HepG2 (cell line): ENCODE measurements around the gene UCN2. TPM values are rescaled to one million over a fixed set of nuclear protein-coding genes. Genes with fewer than 3 reads are reported as not detected.
A peak's percentile ranks its signal among the peaks of the same experiment; 100 is the strongest.

Experiments
- AHR ChIP-seq: IDR thresholded peaks from 2 replicates; pipeline ENCODE4 v1.6.1; 2018; ENCODE audit warnings: missing genetic modification reagents, missing compliant biosample characterization
- DNMT3B ChIP-seq: conservative IDR thresholded peaks from 2 replicates; pipeline ENCODE4 v1.6.1; 2016; ENCODE audit warnings: missing biosample characterization, control low read depth
- HOXA9 ChIP-seq: sonication (generic); formaldehyde crosslinking; IDR thresholded peaks from 2 replicates; pipeline ENCODE4 v1.8.1; 2022; ENCODE audit warnings: missing genetic modification reagents, mild to moderate bottlenecking, moderate library complexity, borderline replicate concordance
- IKZF1 ChIP-seq: fragments of 450-650 bp; IDR thresholded peaks from 2 replicates; pipeline ENCODE4 v1.7.1; 2016
- JUND ChIP-seq: sonication (generic); formaldehyde crosslinking; IDR thresholded peaks from 2 replicates; pipeline ENCODE4 v1.8.0; 2022; ENCODE audit warnings: mild to moderate bottlenecking, missing genetic modification reagents
- KDM1A ChIP-seq: IDR thresholded peaks from 2 replicates; pipeline ENCODE4 v1.6.1; 2016; ENCODE audit warnings: missing compliant biosample characterization
- KMT2A ChIP-seq: sonication (generic); formaldehyde crosslinking; IDR thresholded peaks from 2 replicates; pipeline ENCODE4 v1.4.0; 2020; ENCODE audit warnings: missing genetic modification reagents
- NFIB ChIP-seq: sonication (generic); formaldehyde crosslinking; IDR thresholded peaks from 2 replicates; pipeline ENCODE4 v1.9.0; 2021; ENCODE audit warnings: missing genetic modification reagents, mild to moderate bottlenecking, borderline replicate concordance
- NFRKB ChIP-seq: fragments of 450-650 bp; IDR thresholded peaks from 2 replicates; pipeline ENCODE4 v1.6.1; 2017
- RNF219 ChIP-seq: sonication (generic); formaldehyde crosslinking; IDR thresholded peaks from 2 replicates; pipeline ENCODE4 v1.5.0; 2020; ENCODE audit warnings: mild to moderate bottlenecking, missing genetic modification reagents
- SAP130 ChIP-seq: IDR thresholded peaks from 2 replicates; pipeline ENCODE4 v1.6.1; 2016; ENCODE audit warnings: low read depth
- YEATS4 ChIP-seq: sonication (generic); formaldehyde crosslinking; IDR thresholded peaks from 2 replicates; pipeline ENCODE4 v1.4.0; 2020; ENCODE audit warnings: missing genetic modification reagents, borderline replicate concordance
- ZNF138 ChIP-seq: sonication (generic); formaldehyde crosslinking; IDR thresholded peaks from 2 replicates; pipeline ENCODE4 v1.5.0; 2020; ENCODE audit warnings: mild to moderate bottlenecking, low read depth, missing genetic modification reagents
- ZNF292 ChIP-seq: sonication (generic); formaldehyde crosslinking; IDR thresholded peaks from 2 replicates; pipeline ENCODE4 v1.8.1; 2022; ENCODE audit warnings: mild to moderate bottlenecking, low read depth, missing genetic modification reagents, borderline replicate concordance
- ZNF747 ChIP-seq: sonication (generic); formaldehyde crosslinking; IDR thresholded peaks from 2 replicates; pipeline ENCODE4 v1.8.1; 2023; ENCODE audit warnings: missing genetic modification reagents, mild to moderate bottlenecking, borderline replicate concordance
- ZNF788 ChIP-seq: sonication (generic); formaldehyde crosslinking; IDR thresholded peaks from 2 replicates; pipeline ENCODE4 v1.5.0; 2020; ENCODE audit warnings: mild to moderate bottlenecking, missing genetic modification reagents, borderline replicate concordance
- polyA plus RNA-seq, 8 experiments: library from polyadenylated mRNA; depleted of rRNA in 3 of 8; stranded (reverse) in 7 of 8; unstranded in 1 of 8; fragments of >200 nt; fragmentation: Illumina TruSeq in 4 of 8; extraction: Trizol in 4 of 8; gene quantifications; 2 replicates each; pipeline versions ENCODE4 v1.2.1 to v1.2.3, GENCODE V29; 2011 to 2016; ENCODE audit warnings: low read depth in 4 of 8, missing spikeins in 1 of 8, mixed read lengths in 1 of 8; ENCODE audit not compliant: insufficient read depth in 1 of 8
- total RNA-seq, 5 experiments: library from RNA; depleted of rRNA; stranded (reverse); fragments of >200 nt; fragmentation: Illumina TruSeq; extraction: Trizol; gene quantifications; 2 replicates each; pipeline ENCODE4 v1.2.3, GENCODE V29; 2016; ENCODE audit warnings: low read depth in 1 of 5
- TF ChIP-seq, protein P1 (sequence below): sonication (generic); formaldehyde crosslinking; IDR thresholded peaks from 2 replicates; pipeline ENCODE4 v1.5.1; 2020; ENCODE audit warnings: mild to moderate bottlenecking, moderate library complexity, missing genetic modification reagents
- TF ChIP-seq, protein P2 (sequence below): sonication (generic); formaldehyde crosslinking; IDR thresholded peaks from 2 replicates; pipeline ENCODE4 v1.8.1; 2023; ENCODE audit warnings: missing genetic modification reagents, mild to moderate bottlenecking, borderline replicate concordance
- TF ChIP-seq, protein P3 (sequence below): sonication (generic); formaldehyde crosslinking; IDR thresholded peaks from 2 replicates; pipeline ENCODE4 v1.4.0; 2020; ENCODE audit warnings: mild to moderate bottlenecking, missing genetic modification reagents
- TF ChIP-seq, protein P4 (sequence below): IDR thresholded peaks from 2 replicates; pipeline ENCODE4 v1.6.1; 2012; ENCODE audit warnings: low read depth, low read length, improper control_type of control experiment
- TF ChIP-seq, protein P5 (sequence below): sonication (generic); formaldehyde crosslinking; IDR thresholded peaks from 2 replicates; pipeline ENCODE4 v1.4.0; 2020; ENCODE audit warnings: missing genetic modification reagents

Gene UCN2
- total and polyA plus RNA-seq, 2 of the 13 experiments (the other 11 are each of a cell fraction or from before 2014, with no cell fraction given) = 0.07 to 1.5 TPM

- TF ChIP-seq HOXA9 (CRISPR knock-in tag) (no peak), KDM1A (CRISPR knock-in tag) (no peak), ZNF138 (CRISPR knock-in tag) (no peak), NFRKB (no peak), KMT2A (no peak), JUND (CRISPR knock-in tag) (no peak), ZNF292 (CRISPR knock-in tag) (no peak), RNF219 (CRISPR knock-in tag) (no peak), ZNF788 (CRISPR knock-in tag) (peak; percentile 36; the same call in 1 of the 2 replicates), SAP130 (CRISPR knock-in tag) (no peak), YEATS4 (CRISPR knock-in tag) (no peak), NFIB (no peak), IKZF1 (no peak), DNMT3B (no peak; the same call in 1 of the 2 replicates), AHR (CRISPR knock-in tag) (0 out of 2 replicates have a peak, but pooled peaks have one; percentile 42), ZNF747 (CRISPR knock-in tag) (no peak)
- TF ChIP-seq, protein P1, sequence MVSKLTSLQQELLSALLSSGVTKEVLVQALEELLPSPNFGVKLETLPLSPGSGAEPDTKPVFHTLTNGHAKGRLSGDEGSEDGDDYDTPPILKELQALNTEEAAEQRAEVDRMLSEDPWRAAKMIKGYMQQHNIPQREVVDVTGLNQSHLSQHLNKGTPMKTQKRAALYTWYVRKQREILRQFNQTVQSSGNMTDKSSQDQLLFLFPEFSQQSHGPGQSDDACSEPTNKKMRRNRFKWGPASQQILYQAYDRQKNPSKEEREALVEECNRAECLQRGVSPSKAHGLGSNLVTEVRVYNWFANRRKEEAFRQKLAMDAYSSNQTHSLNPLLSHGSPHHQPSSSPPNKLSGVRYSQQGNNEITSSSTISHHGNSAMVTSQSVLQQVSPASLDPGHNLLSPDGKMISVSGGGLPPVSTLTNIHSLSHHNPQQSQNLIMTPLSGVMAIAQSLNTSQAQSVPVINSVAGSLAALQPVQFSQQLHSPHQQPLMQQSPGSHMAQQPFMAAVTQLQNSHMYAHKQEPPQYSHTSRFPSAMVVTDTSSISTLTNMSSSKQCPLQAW (CRISPR knock-in tag) = peak; percentile 8; the same call in 1 of the 2 replicates
- TF ChIP-seq, protein P2, sequence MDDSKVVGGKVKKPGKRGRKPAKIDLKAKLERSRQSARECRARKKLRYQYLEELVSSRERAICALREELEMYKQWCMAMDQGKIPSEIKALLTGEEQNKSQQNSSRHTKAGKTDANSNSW (CRISPR knock-in tag) = no peak
- TF ChIP-seq, protein P3, sequence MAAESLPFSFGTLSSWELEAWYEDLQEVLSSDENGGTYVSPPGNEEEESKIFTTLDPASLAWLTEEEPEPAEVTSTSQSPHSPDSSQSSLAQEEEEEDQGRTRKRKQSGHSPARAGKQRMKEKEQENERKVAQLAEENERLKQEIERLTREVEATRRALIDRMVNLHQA (CRISPR knock-in tag) = no peak
- TF ChIP-seq, protein P4, sequence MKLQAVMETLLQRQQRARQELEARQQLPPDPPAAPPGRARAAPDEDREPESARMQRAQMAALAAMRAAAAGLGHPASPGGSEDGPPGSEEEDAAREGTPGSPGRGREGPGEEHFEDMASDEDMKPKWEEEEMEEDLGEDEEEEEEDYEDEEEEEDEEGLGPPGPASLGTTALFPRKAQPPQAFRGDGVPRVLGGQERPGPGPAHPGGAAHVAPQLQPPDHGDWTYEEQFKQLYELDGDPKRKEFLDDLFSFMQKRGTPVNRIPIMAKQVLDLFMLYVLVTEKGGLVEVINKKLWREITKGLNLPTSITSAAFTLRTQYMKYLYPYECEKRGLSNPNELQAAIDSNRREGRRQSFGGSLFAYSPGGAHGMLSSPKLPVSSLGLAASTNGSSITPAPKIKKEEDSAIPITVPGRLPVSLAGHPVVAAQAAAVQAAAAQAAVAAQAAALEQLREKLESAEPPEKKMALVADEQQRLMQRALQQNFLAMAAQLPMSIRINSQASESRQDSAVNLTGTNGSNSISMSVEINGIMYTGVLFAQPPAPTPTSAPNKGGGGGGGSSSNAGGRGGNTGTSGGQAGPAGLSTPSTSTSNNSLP = no peak
- TF ChIP-seq, protein P5, sequence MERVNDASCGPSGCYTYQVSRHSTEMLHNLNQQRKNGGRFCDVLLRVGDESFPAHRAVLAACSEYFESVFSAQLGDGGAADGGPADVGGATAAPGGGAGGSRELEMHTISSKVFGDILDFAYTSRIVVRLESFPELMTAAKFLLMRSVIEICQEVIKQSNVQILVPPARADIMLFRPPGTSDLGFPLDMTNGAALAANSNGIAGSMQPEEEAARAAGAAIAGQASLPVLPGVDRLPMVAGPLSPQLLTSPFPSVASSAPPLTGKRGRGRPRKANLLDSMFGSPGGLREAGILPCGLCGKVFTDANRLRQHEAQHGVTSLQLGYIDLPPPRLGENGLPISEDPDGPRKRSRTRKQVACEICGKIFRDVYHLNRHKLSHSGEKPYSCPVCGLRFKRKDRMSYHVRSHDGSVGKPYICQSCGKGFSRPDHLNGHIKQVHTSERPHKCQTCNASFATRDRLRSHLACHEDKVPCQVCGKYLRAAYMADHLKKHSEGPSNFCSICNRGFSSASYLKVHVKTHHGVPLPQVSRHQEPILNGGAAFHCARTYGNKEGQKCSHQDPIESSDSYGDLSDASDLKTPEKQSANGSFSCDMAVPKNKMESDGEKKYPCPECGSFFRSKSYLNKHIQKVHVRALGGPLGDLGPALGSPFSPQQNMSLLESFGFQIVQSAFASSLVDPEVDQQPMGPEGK (CRISPR knock-in tag) = 0 out of 2 replicates have a peak, but pooled peaks have one; percentile 36
These were observed 14.6 kb downstream of the UCN2 start (continued) for GRCh38 chr3:48548729-48549705.
